ENCODE data around the gene MRPS23.

The MRPS23 gene

GRCh38 chr17:57838453-57838852, 11.4 kb downstream of the MRPS23 start:
- no peak for DNase-seq (ENCODE audit: low spot score)

GRCh38 chr17:57835333-57835900, 14.4 kb downstream of the MRPS23 start:
- DNase-seq (ENCODE audit: low spot score) = no peak

GRCh38 chr17:57834146-57834741, 15.6 kb downstream of the MRPS23 start:
- peak; percentile 96 for DNase-seq (ENCODE audit: low spot score)

- DNase-seq (ENCODE audit: low spot score) = peak; percentile 72
Observed at GRCh38 chr17:57833179-57833939, 16.5 kb downstream of the MRPS23 start.

GRCh38 chr17:57832314-57833178, 17.3 kb downstream of the MRPS23 start:
- no peak for DNase-seq (ENCODE audit: low spot score)

GRCh38 chr17:57830880-57831279, 19.0 kb downstream of the MRPS23 start:
- no peak for DNase-seq (ENCODE audit: low spot score)

- DNase-seq (ENCODE audit: low spot score) = peak; percentile 80
Observed at GRCh38 chr17:57823469-57824401, 26.1 kb downstream of the MRPS23 start.

- DNase-seq (ENCODE audit: low spot score) = no peak
Observed at GRCh38 chr17:57819867-57820266, 30.0 kb downstream of the MRPS23 start.

GRCh38 chr17:57819285-57819684, 30.6 kb downstream of the MRPS23 start:
- peak; percentile 97 for DNase-seq (ENCODE audit: low spot score)

GRCh38 chr17:57818066-57818465, 31.8 kb downstream of the MRPS23 start:
- DNase-seq (ENCODE audit: low spot score) = no peak

GRCh38 chr17:57817299-57817698, 32.5 kb downstream of the MRPS23 start:
- DNase-seq (ENCODE audit: low spot score) = no peak

- no peak for DNase-seq (ENCODE audit: low spot score)
Observed at GRCh38 chr17:57814421-57814820, 35.4 kb downstream of the MRPS23 start.

GRCh38 chr17:57811638-57812280, 38.1 kb downstream of the MRPS23 start:
- peak; percentile 17 for DNase-seq (ENCODE audit: low spot score)

- DNase-seq (ENCODE audit: low spot score) = peak; percentile 78
Observed at GRCh38 chr17:57810721-57811637, 38.9 kb downstream of the MRPS23 start.

GRCh38 chr17:57809879-57810278, 40.0 kb downstream of the MRPS23 start:
- DNase-seq (ENCODE audit: low spot score) = no peak

- no peak for DNase-seq (ENCODE audit: low spot score)
Observed at GRCh38 chr17:57808882-57809281, 41.0 kb downstream of the MRPS23 start.

- DNase-seq (ENCODE audit: low spot score) = no peak
Observed at GRCh38 chr17:57806167-57806830, 43.5 kb downstream of the MRPS23 start.

GRCh38 chr17:57803021-57803420, 46.8 kb downstream of the MRPS23 start:
- DNase-seq (ENCODE audit: low spot score) = no peak

GRCh38 chr17:57801044-57801711, 48.7 kb downstream of the MRPS23 start:
- no peak for DNase-seq (ENCODE audit: low spot score)
